ENCODE data around the gene CCNO.

Gene CCNO

DNA sequence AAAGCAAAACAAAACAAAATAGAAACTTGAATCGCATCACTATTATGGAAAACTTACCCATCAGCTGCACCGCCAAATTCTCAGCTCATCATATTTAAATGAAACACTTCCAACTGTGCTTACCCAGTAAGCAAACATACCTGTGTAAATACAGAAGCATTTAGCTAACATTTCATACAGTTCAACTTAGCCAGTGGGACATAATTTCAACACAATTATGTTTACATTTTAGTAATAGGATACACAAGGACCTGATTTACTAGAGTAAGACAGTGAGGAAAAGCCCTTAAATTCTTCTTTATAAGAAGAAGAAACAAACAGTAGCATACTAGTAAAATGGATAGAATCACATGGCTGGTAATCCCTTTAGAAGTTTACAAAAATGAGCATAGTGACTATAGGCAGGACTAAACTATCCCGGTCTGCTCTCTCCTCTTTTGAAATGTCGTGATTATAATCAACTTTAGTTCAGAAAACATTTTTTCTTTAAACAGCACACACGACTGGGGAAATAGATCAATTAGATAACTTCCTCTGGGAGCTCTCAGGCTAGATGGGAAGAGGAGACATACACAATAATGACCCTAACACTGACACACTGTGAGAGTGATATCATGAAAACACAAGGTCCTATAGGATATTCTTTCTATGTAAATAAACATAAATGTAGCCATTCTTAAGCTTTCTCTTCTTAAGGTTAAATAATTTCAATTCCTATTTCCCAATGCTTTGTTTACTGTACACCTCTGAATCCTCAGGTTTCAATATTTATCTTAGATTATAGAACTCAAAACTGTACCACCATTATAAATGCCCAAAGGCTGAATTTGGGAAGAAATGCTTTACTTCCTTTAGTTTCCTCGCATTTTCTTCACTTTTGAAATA is 44.5 kb downstream of the CCNO start:
- H3K27me3 ChIP-seq (ENCODE audit: insufficient read depth, insufficient read length), result no peaks in the 10 kb centered on the region

GRCh38 chr5:55187370-55187769 is 46.0 kb downstream of the CCNO start:
- TF ChIP-seq ZNF274 (IDR thresholded peaks at IDR 0.05; ENCODE audit: low read depth, low read length), result no peak
- TF ChIP-seq SUZ12 (IDR thresholded peaks at IDR 0.05; ENCODE audit: extremely low read depth, insufficient read depth, insufficient read length), result no peak
- TF ChIP-seq YY1 (IDR thresholded peaks at IDR 0.05; ENCODE audit: insufficient read depth, insufficient read length), result no peak
- H3K36me3 ChIP-seq (ENCODE audit: insufficient read depth, insufficient read length, low read length), result no peaks in the 10 kb centered on the region
- H3K27me3 ChIP-seq (ENCODE audit: insufficient read depth, insufficient read length), result no peaks in the 10 kb centered on the region
- no peak overlapping the region for H3K4me3 ChIP-seq (ENCODE audit: insufficient read length, low read depth)
- no peak overlapping the region for H3K9ac ChIP-seq (ENCODE audit: insufficient read length, low read depth)
- no peaks in the 10 kb centered on the region for H3K9me3 ChIP-seq (ENCODE audit: insufficient read depth, low read length)
- H3K4me1 ChIP-seq (ENCODE audit: insufficient read depth, insufficient read length), result no peaks in the 10 kb centered on the region
- DNase-seq (ENCODE audit: low read depth, low spot score), result no peak

More for the DNA sequence above, 44.5 kb downstream of the CCNO start:
- TF ChIP-seq SUZ12 (IDR thresholded peaks at IDR 0.05; ENCODE audit: extremely low read depth, insufficient read depth, insufficient read length), result no peak
- TF ChIP-seq YY1 (IDR thresholded peaks at IDR 0.05; ENCODE audit: insufficient read depth, insufficient read length), result no peak
- no peak for TF ChIP-seq ZNF274 (IDR thresholded peaks at IDR 0.05; ENCODE audit: low read depth, low read length)
- Histone ChIP-seq H3K4me1 (ENCODE audit: insufficient read depth, insufficient read length) (no peaks in the 10 kb centered on the region), H3K9ac (ENCODE audit: insufficient read length, low read depth) (no peak overlapping the region), H3K36me3 (ENCODE audit: insufficient read depth, insufficient read length, low read length) (no peaks in the 10 kb centered on the region), H3K9me3 (ENCODE audit: insufficient read depth, low read length) (no peaks in the 10 kb centered on the region), H3K4me3 (ENCODE audit: insufficient read length, low read depth) (no peak overlapping the region)
- no peak for DNase-seq (ENCODE audit: low read depth, low spot score)
